Motor neuron (in vitro differentiated cells): ENCODE data around the gene HCRTR2. TPM values are rescaled to one million over a fixed set of nuclear protein-coding genes. Genes with fewer than 3 reads are reported as not detected.
"Not testable (repeated sequence)": the region's sequence is repeated elsewhere in the genome, so short reads cannot be mapped to it uniquely, and the experiment has no call there.

Experiments used
- ATAC-seq, 8 experiments: fragments of 200-7000 bp; cut with Tn5 transposase; replicated peaks in 6 of 8; 2 replicates each; pipeline ENCODE4 v1.8.0; 2021; ENCODE audit warnings: mild to moderate bottlenecking in 8 of 8, moderate library complexity in 8 of 8
- H3K27ac ChIP-seq, 2 donors: fragments of 250-450 bp; sonication (Bioruptor Pico); 2 replicates each; pipeline ENCODE4 v1.9.0; 2021; ENCODE audit warnings: antibody characterized with exemption in 2 of 2, mild to moderate bottlenecking in 2 of 2, moderate library complexity in 1 of 2
- H3K4me1 ChIP-seq, 2 donors: fragments of 250-450 bp; sonication (Bioruptor Pico); replicated peaks in 1 of 2; 2 replicates each; pipeline ENCODE4 v1.6.1; 2021; ENCODE audit warnings: antibody characterized with exemption in 2 of 2, mild to moderate bottlenecking in 2 of 2, moderate library complexity in 1 of 2
- H3K4me3 ChIP-seq, 5 donors: fragments of 250-450 bp; sonication (Bioruptor Pico); 2 replicates each; pipeline ENCODE4 v1.9.0; 2021; ENCODE audit warnings: antibody characterized with exemption in 5 of 5, mild to moderate bottlenecking in 5 of 5, moderate library complexity in 4 of 5
- WGBS, 10 experiments: fragments of 450-650 bp; shearing (Covaris generic); methylation state at CpG; one replicate each; pipeline ENCODE4 v1.0.0; 2022; 5-methylcytosine and 5-hydroxymethylcytosine counted together
- in situ Hi-C, 9 experiments: fragments of 400-800 bp; cut with MboI; loops; one replicate each; pipeline ENCODE4 v1.15.0; 2021; ENCODE audit warnings: low sequenced_read_pairs in 9 of 9, low pct_unique_long_range_greater_than_20kb in 2 of 9; ENCODE audit not compliant: unreplicated experiment in 9 of 9
- total RNA-seq, 8 experiments: library from RNA; unstranded; fragments of 300-600 nt; gene quantifications; 2 replicates each; pipeline versions ENCODE4 v1.2.3 to v1.2.4, GENCODE V29; 2022

HCRTR2 gene
- total RNA-seq, 8 experiments from 2014 or later = 0.27 to 8.7 (median 5.5) TPM; not detected in 2

DNA sequence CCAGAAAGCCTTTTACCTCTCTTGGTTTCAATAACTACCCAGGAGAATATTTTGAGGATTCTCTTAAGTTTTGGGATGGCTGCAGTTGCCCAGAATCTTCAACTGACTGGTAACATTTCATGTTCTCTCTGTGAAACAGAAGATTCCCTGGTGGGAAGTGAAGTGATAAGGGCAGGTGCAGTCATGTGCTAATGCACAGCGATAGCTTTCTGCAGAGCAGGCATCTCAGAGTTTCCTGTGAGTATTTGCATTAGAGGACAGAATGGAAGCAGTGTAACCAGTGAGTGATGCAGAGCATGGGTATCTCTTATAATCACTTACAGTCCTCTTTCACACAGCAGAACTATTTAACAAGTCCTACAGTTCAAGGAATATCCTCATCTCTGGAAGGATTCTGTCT, 76.1 kb downstream of the HCRTR2 start:
- ATAC-seq = no peak
- Histone ChIP-seq H3K4me3 (no peak overlapping the region), H3K27ac (no peak overlapping the region), H3K4me1 (no peaks in the 10 kb centered on the region)
- 17 to 20% methylated on average over 1 of the region's 1 CpG; no CpG with 5 or more reads in 8 of the 10 experiments for whole genome bisulfite sequencing, 10 experiments
- in situ Hi-C loops = no loop called here

- Histone ChIP-seq H3K4me1 (no peaks in the 10 kb centered on the region), H3K27ac (no peak overlapping the region), H3K4me3 (no peak overlapping the region)
- in situ Hi-C loops = no loop called here
- WGBS, 10 experiments = 0 to 92% (median 65%) methylated on average over 4 to 10 of the region's 10 CpGs
- no peak for ATAC-seq
These were observed 80.8 kb downstream of the HCRTR2 start for GRCh38 chr6:55255113-55255512.

GRCh38 chr6:55260181-55260580, 85.9 kb downstream of the HCRTR2 start:
- in situ Hi-C loops = no loop called here
- Histone ChIP-seq H3K4me3 (no peak overlapping the region), H3K27ac (no peak overlapping the region), H3K4me1 (no peaks in the 10 kb centered on the region)
- ATAC-seq = no peak
- 32 to 100% (median 100%) methylated on average over 1 to 2 of the region's 2 CpGs for WGBS, 10 experiments

- Histone ChIP-seq H3K4me3 (no peak overlapping the region), H3K4me1 (no peaks in the 10 kb centered on the region), H3K27ac (no peak overlapping the region)
- WGBS, 10 experiments = 52 to 100% (median 86%) methylated on average over 2 to 4 of the region's 4 CpGs; no CpG with 5 or more reads in 1 of the 10 experiments
- no peak for ATAC-seq
- in situ Hi-C loops = no loop called here
These were observed 91.2 kb downstream of the HCRTR2 start for GRCh38 chr6:55265409-55266114.

- in situ Hi-C loops = no loop called here
- WGBS, 10 experiments = 7 to 96% (median 79%) methylated on average over 1 to 2 of the region's 2 CpGs
- Histone ChIP-seq H3K27ac (no peak overlapping the region), H3K4me3 (no peak overlapping the region), H3K4me1 (no peaks in the 10 kb centered on the region)
- ATAC-seq = no peak
These were observed 92.6 kb downstream of the HCRTR2 start for GRCh38 chr6:55266896-55267295.

DNA sequence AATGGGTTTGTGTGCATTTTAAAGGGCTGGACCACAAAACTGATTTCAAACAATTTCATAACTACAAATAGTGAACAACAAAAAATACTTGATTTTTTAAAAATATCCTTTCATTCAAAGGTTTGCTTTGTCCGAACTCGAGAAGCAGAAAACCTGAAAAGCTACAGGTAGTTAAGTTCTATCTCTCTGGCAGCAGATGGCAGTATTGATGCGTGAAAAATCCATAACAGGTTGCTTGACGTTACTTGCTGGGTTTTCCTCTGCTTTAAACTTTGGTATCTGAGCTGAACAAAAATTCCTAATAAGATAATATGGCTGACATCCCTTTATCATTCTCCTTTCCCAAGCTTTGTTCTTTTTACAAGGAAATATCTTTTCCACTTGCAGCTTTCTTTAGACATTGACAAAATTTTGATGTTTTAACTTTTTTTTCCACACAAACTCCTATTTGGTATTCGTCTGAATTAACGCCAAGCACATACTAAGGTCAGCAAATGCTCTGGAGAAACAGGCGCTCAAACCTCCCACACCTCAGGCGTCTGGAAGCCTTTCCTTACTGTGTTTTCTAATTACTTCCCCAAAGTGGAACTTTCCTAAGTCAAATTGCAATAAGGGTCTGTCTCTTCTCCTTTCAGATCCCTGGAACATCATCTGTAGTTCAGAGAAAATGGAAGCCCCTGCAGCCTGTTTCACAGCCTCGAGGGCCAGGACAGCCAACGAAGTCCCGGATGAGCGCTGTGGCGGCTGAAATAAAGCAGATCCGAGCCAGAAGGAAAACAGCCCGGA, 102.6 kb downstream of the HCRTR2 start:
- in situ Hi-C loops = loop anchor here in 2 of 9 experiments (25.0 kb wide), 2 partner anchors 660 to 685 kb away; no protein-coding TSS in a partner anchor
- Histone ChIP-seq H3K4me1 (no peaks in the 10 kb centered on the region), H3K4me3 (no peak overlapping the region), H3K27ac (no peak overlapping the region)
- 2 to 60% (median 43%) methylated on average over 3 to 14 of the region's 15 CpGs for WGBS, 10 experiments
- ATAC-seq = peak in 2 of 8 experiments; percentile 70 to 72

GRCh38 chr6:55277646-55278045, 103.3 kb downstream of the HCRTR2 start:
- no peak for ATAC-seq
- H3K27ac ChIP-seq = no peak overlapping the region
- H3K4me1 ChIP-seq = no peaks in the 10 kb centered on the region
- in situ Hi-C loops = loop anchor here in 2 of 9 experiments (25.0 kb wide), 2 partner anchors 660 to 685 kb away; no protein-coding TSS in a partner anchor
- 47 to 100% (median 74%) methylated on average over 1 to 5 of the region's 5 CpGs for WGBS, 10 experiments
- H3K4me3 ChIP-seq = no peak overlapping the region

DNA sequence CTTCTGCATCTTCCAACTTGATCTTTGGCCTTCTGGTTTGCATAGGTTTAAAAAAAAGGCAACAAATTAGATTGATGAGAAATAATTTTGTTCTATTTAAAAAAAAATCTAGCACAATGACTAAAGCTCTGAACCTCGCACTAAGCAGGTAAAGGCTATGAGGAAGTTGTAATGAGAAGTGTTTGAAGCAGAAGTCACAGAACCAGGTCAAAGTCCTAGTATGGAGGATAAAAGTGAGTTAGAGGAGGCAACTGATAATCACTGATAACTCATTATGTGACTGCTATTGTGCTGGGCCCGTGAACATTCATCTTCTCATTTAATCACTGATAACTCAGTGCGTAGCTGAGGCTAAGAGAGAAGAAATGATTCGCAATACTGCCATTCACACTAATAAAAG, 106.9 kb downstream of the HCRTR2 start:
- WGBS, 10 experiments = 22 to 100% (median 71%) methylated on average over 1 to 4 of the region's 4 CpGs; no CpG with 5 or more reads in 1 of the 10 experiments
- Histone ChIP-seq H3K27ac (no peak overlapping the region), H3K4me1 (no peaks in the 10 kb centered on the region), H3K4me3 (no peak overlapping the region)
- no peak for ATAC-seq
- in situ Hi-C loops = loop anchor here in 2 of 9 experiments (25.0 kb wide), 2 partner anchors 656 to 681 kb away; no protein-coding TSS in a partner anchor

GRCh38 chr6:55282115-55282514, 107.8 kb downstream of the HCRTR2 start:
- ATAC-seq = no peak
- Histone ChIP-seq H3K4me3 (no peak overlapping the region), H3K27ac (no peak overlapping the region), H3K4me1 (no peaks in the 10 kb centered on the region)
- WGBS, 10 experiments = 29 to 96% (median 83%) methylated on average over 2 to 6 of the region's 6 CpGs; no CpG with 5 or more reads in 1 of the 10 experiments
- in situ Hi-C loops = loop anchor here in 2 of 9 experiments (25.0 kb wide), 2 partner anchors 655 to 680 kb away; no protein-coding TSS in a partner anchor

- in situ Hi-C loops = loop anchor here in 2 of 9 experiments (25.0 kb wide), 2 partner anchors 650 to 675 kb away; no protein-coding TSS in a partner anchor
- 20 to 100% (median 83%) methylated on average over 1 to 2 of the region's 2 CpGs for WGBS, 10 experiments
- ATAC-seq = no peak
- Histone ChIP-seq H3K4me1 (no peaks in the 10 kb centered on the region), H3K4me3 (no peak overlapping the region), H3K27ac (no peak overlapping the region)
These were observed 112.5 kb downstream of the HCRTR2 start for GRCh38 chr6:55286824-55287223.

DNA sequence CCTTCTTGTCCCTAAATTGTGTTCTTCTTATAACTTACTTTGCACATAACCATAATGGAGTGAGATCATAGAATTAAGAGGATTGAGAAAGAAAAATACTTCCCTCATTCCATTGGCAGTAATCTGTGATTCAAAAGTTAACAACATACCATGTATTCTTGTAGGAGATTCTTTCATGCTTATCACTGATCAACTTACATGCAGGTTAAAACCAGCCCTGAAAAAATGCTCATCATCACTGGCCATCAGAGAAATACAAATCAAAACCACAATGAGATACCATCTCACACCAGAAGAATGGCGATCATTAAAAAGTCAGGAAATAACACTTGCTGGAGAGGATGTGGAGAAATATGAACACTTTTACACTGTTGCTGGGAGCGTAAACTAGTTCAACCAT, 116.4 kb downstream of the HCRTR2 start:
- 67 to 100% (median 83%) methylated on average over 1 to 2 of the region's 2 CpGs; no CpG with 5 or more reads in 5 of the 10 experiments for WGBS, 10 experiments

DNA sequence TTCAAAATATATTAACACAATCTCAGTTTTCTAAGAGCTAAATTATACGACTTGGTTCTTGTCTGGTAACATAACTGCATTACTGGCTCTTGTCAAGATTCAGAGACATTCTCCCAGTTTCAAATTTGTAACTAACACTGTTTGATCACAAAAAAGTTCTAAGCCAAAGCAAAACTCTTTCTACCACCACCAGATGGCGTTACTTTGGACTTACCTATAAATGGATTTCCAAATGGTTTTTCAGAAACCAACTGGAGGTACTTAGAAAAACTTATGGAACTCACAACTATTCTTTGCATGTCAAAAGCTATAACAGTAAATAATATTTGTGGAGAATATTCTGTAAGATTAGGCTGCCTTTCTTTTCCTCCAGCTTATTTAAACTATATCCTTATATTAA, 118.8 kb downstream of the HCRTR2 start:
- Histone ChIP-seq H3K27ac (no peak overlapping the region), H3K4me3 (no peak overlapping the region), H3K4me1 (no peaks in the 10 kb centered on the region)
- 0 to 65% (median 47%) methylated on average over 1 to 2 of the region's 2 CpGs; no CpG with 5 or more reads in 2 of the 10 experiments for WGBS, 10 experiments
- in situ Hi-C loops = loop anchor here in 2 of 9 experiments (25.0 kb wide), 2 partner anchors 644 to 669 kb away; no protein-coding TSS in a partner anchor
- ATAC-seq = no peak

More for the DNA sequence above, 116.4 kb downstream of the HCRTR2 start:
- no peak overlapping the region for H3K4me3 ChIP-seq
- no peak overlapping the region for H3K27ac ChIP-seq
- no peak for ATAC-seq
- no peaks in the 10 kb centered on the region for H3K4me1 ChIP-seq
- in situ Hi-C loops = loop anchor here in 2 of 9 experiments (25.0 kb wide), 2 partner anchors 647 to 672 kb away; no protein-coding TSS in a partner anchor

GRCh38 chr6:55297214-55297613, 122.9 kb downstream of the HCRTR2 start:
- H3K4me1 ChIP-seq, H3K27ac ChIP-seq, H3K4me3 ChIP-seq, ATAC-seq: not testable (repeated sequence)
- WGBS, 10 experiments = 0 to 100% (median 85%) methylated on average over 1 to 3 of the region's 3 CpGs; no CpG with 5 or more reads in 2 of the 10 experiments
- in situ Hi-C loops = loop anchor here in 2 of 9 experiments (25.0 kb wide), 2 partner anchors 640 to 665 kb away; no protein-coding TSS in a partner anchor
